T-helper 2 cell treated with Interferon-gamma antibody and Interleukin-4, amounts not matched to agents 5 μg/mL and 100 μg/mL, for 36 hours (primary cell): ENCODE measurements around the gene LBR.

Experiments used
- DNase-seq: peaks from one replicate; pipeline ENCODE4 v3.0.0; 2021; ENCODE audit warnings: low spot score
- H3K27ac Mint-ChIP-seq: one replicate; pipeline ENCODE4 v1.8.0; 2021; ENCODE audit warnings: mild to moderate bottlenecking, mixed read lengths
- H3K27me3 Mint-ChIP-seq: one replicate; pipeline ENCODE4 v1.8.0; 2021; ENCODE audit warnings: low read depth, mixed read lengths
- H3K36me3 Mint-ChIP-seq: one replicate; pipeline ENCODE4 v1.8.0; 2021; ENCODE audit warnings: low read depth, mixed read lengths
- H3K4me1 Mint-ChIP-seq: one replicate; pipeline ENCODE4 v1.8.0; 2021; ENCODE audit warnings: low read depth, mixed read lengths
- H3K4me3 Mint-ChIP-seq: one replicate; pipeline ENCODE4 v1.8.0; 2022; ENCODE audit warnings: mild to moderate bottlenecking, moderate library complexity, mixed read lengths
- H3K9me3 Mint-ChIP-seq: one replicate; pipeline ENCODE4 v1.8.0; 2021; ENCODE audit warnings: mixed read lengths

LBR gene

GRCh38 chr1:225371366-225372010, 56.4 kb downstream of the LBR start:
- H3K9me3 Mint-ChIP-seq = no peaks in the 10 kb centered on the region
- H3K27me3 Mint-ChIP-seq = peaks cover 10% of the 10 kb centered on the region
- H3K27ac Mint-ChIP-seq = no peak overlapping the region
- no peak overlapping the region for H3K4me3 Mint-ChIP-seq
- H3K4me1 Mint-ChIP-seq = no peaks in the 10 kb centered on the region
- DNase-seq = no peak
- H3K36me3 Mint-ChIP-seq = no peaks in the 10 kb centered on the region

GRCh38 chr1:225368036-225368552, 59.7 kb downstream of the LBR start:
- no peaks in the 10 kb centered on the region for H3K9me3 Mint-ChIP-seq
- H3K4me1 Mint-ChIP-seq = peaks cover 1% of the 10 kb centered on the region
- no peak overlapping the region for H3K4me3 Mint-ChIP-seq
- no peak overlapping the region for H3K27ac Mint-ChIP-seq
- DNase-seq = no peak
- H3K36me3 Mint-ChIP-seq = no peaks in the 10 kb centered on the region
- H3K27me3 Mint-ChIP-seq = peaks cover 21% of the 10 kb centered on the region

- DNase-seq = no peak
- peaks cover 20% of the 10 kb centered on the region for H3K27me3 Mint-ChIP-seq
- H3K36me3 Mint-ChIP-seq = no peaks in the 10 kb centered on the region
- H3K4me3 Mint-ChIP-seq = no peak overlapping the region
- no peaks in the 10 kb centered on the region for H3K9me3 Mint-ChIP-seq
- H3K4me1 Mint-ChIP-seq = peaks cover 4% of the 10 kb centered on the region
- no peak overlapping the region for H3K27ac Mint-ChIP-seq
These were observed 61.3 kb downstream of the LBR start for GRCh38 chr1:225366552-225366951.

GRCh38 chr1:225366018-225366417, 61.8 kb downstream of the LBR start:
- Mint-ChIP-seq H3K36me3 (no peaks in the 10 kb centered on the region), H3K27me3 (peaks cover 19% of the 10 kb centered on the region), H3K9me3 (no peaks in the 10 kb centered on the region), H3K4me1 (peaks cover 4% of the 10 kb centered on the region), H3K27ac (no peak overlapping the region), H3K4me3 (no peak overlapping the region)
- no peak for DNase-seq

GRCh38 chr1:225364439-225364838, 63.4 kb downstream of the LBR start:
- H3K27ac Mint-ChIP-seq = no peak overlapping the region
- no peak overlapping the region for H3K4me3 Mint-ChIP-seq
- H3K36me3 Mint-ChIP-seq = no peaks in the 10 kb centered on the region
- no peak for DNase-seq
- peaks cover 22% of the 10 kb centered on the region for H3K27me3 Mint-ChIP-seq
- peaks cover 4% of the 10 kb centered on the region for H3K4me1 Mint-ChIP-seq
- H3K9me3 Mint-ChIP-seq = no peaks in the 10 kb centered on the region

GRCh38 chr1:225362805-225363204, 65.0 kb downstream of the LBR start:
- Mint-ChIP-seq H3K9me3 (no peaks in the 10 kb centered on the region), H3K27me3 (peaks cover 26% of the 10 kb centered on the region), H3K4me1 (peaks cover 4% of the 10 kb centered on the region), H3K36me3 (no peaks in the 10 kb centered on the region), H3K4me3 (no peak overlapping the region), H3K27ac (no peak overlapping the region)
- no peak for DNase-seq

GRCh38 chr1:225361176-225361575, 66.7 kb downstream of the LBR start:
- Mint-ChIP-seq H3K27me3 (peaks cover 30% of the 10 kb centered on the region), H3K4me3 (no peak overlapping the region), H3K4me1 (peaks cover 4% of the 10 kb centered on the region), H3K9me3 (no peaks in the 10 kb centered on the region), H3K27ac (no peak overlapping the region), H3K36me3 (no peaks in the 10 kb centered on the region)
- DNase-seq = no peak

GRCh38 chr1:225360119-225360518, 67.7 kb downstream of the LBR start:
- Mint-ChIP-seq H3K27ac (no peak overlapping the region), H3K27me3 (peaks cover 26% of the 10 kb centered on the region), H3K36me3 (no peaks in the 10 kb centered on the region), H3K4me1 (peaks cover 4% of the 10 kb centered on the region), H3K4me3 (no peak overlapping the region), H3K9me3 (no peaks in the 10 kb centered on the region)
- DNase-seq = no peak

GRCh38 chr1:225355863-225356262, 72.0 kb downstream of the LBR start:
- Mint-ChIP-seq H3K36me3 (no peaks in the 10 kb centered on the region), H3K27me3 (peaks cover 39% of the 10 kb centered on the region), H3K4me3 (no peak overlapping the region), H3K9me3 (no peaks in the 10 kb centered on the region), H3K27ac (no peak overlapping the region), H3K4me1 (no peaks in the 10 kb centered on the region)
- DNase-seq = no peak

- Mint-ChIP-seq H3K27me3 (peaks cover 39% of the 10 kb centered on the region), H3K4me1 (no peaks in the 10 kb centered on the region), H3K9me3 (no peaks in the 10 kb centered on the region), H3K27ac (no peak overlapping the region), H3K36me3 (no peaks in the 10 kb centered on the region), H3K4me3 (no peak overlapping the region)
- no peak for DNase-seq
These were observed 72.9 kb downstream of the LBR start for GRCh38 chr1:225354906-225355305.
